ENCODE data around the gene TUBGCP2. TPM values are rescaled to one million over a fixed set of nuclear protein-coding genes. Genes with fewer than 3 reads are reported as not detected.

Gene TUBGCP2
- polyA plus RNA-seq, 3 donors: 25.9 to 78.6 (median 39.3) TPM

DNA sequence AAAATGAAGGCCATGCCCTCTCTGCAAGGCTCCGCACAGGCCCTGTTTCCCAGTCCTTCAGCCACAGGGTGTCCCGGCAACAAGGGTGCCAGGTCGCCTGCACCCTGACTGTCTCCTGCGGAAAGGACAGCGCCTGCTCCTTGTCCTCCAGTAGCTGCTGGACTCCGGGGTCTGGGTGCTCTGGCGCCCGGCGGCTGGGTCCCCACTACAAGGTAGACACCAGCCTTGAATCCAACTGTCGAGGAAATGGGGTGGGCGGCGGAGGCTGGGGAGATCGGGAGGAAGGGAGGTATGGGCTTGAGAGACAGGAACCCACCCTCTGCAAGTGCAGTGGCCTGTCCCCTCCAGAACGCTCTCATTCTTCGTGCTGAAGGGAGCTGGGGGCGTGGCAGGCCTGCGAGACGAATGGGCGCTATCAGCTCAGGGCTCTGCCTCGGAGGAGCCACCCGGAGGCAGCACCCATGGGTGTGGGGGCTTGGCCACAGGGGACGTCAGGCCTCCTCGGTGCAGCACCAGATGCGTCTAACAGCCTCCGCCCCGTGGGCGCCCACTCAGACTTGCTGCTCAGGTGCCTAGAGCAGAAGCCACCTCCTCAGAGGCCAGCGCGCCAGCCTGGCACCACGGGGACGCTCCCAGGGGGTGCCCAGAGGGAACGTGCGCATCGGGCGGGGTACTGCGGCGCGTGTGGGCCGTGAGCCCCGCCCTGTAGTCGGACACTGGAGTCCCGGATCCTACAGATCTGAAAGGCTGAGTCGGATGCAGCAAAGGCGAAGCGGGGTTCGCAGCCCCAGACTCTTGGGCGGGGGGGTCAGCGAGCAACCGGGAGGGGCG lies 47.6 kb downstream of the TUBGCP2 start:
- no peaks in the 10 kb centered on the region for H3K79me2 ChIP-seq (ENCODE audit: insufficient read depth, low read length)
- H3K27me3 Mint-ChIP-seq (ENCODE audit: low read depth in 3 of 3): peaks cover 0 to 7% (median 2%) of the 10 kb centered on the region in 3 donors
- peak overlapping the region; percentile 77 to 91 for H3K27ac ChIP-seq (ENCODE audit: low read depth in 1 of 2, low read length in 2 of 2)
- no peaks in the 10 kb centered on the region for H3K27me3 ChIP-seq (ENCODE audit: control insufficient read depth in 2 of 2, insufficient read depth in 2 of 2, low read length in 2 of 2)
- peaks cover 86 to 93% of the 10 kb centered on the region in 2 donors for H3K4me1 ChIP-seq (ENCODE audit: control insufficient read depth in 1 of 2, insufficient read depth in 2 of 2, low read length in 2 of 2)
- H3K9me3 Mint-ChIP-seq: no peaks in the 10 kb centered on the region
- H3K27ac Mint-ChIP-seq: peak overlapping the region; percentile 91 to 99 (median 98)
- H3K4me1 Mint-ChIP-seq: peaks cover 81% of the 10 kb centered on the region
- H4K20me1 ChIP-seq (ENCODE audit: insufficient read depth, low read length): peaks cover 3% of the 10 kb centered on the region
- intact Hi-C loops (cut with micrococcal nuclease): loop anchor here in 1 of 2 donors (5.0 kb wide), 1 partner anchor 46 kb away; the partner anchor contains the start of genes TUBGCP2 and ZNF511
- H3K4me3 ChIP-seq (replicated peaks in 1 of 3; ENCODE audit: low read depth in 2 of 3, low read length in 3 of 3): peak overlapping the region; percentile 33 to 79 (median 40)
- TF ChIP-seq CTCF (IDR thresholded peaks at IDR 0.05): no peak
- H2AFZ ChIP-seq (ENCODE audit: insufficient read depth, low read depth, low read length, poor library complexity, severe bottlenecking): peak overlapping the region; percentile 57
- peak overlapping the region; percentile 73 to 75 for H3K4me3 Mint-ChIP-seq
- peaks cover 21 to 32% of the 10 kb centered on the region in 2 donors for H3K36me3 Mint-ChIP-seq
- DNase-seq: peak; percentile 58 to 77 (median 59)
- H3K9me3 ChIP-seq (replicated peaks in 1 of 2; ENCODE audit: control insufficient read depth in 1 of 2, insufficient read depth in 1 of 2, low read length in 2 of 2): no peaks in the 10 kb centered on the region
- H3K4me2 ChIP-seq (replicated peaks; ENCODE audit: extremely low read depth, low read length, poor library complexity, severe bottlenecking): peak overlapping the region; percentile 79
- H3K9ac ChIP-seq (ENCODE audit: insufficient read depth, low read length, poor library complexity, severe bottlenecking): peak overlapping the region; percentile 82
- WGBS (ENCODE audit: insufficient coverage): 13% methylated on average over 39 of the region's 50 CpGs
- H3K36me3 ChIP-seq (replicated peaks in 1 of 2; ENCODE audit: control insufficient read depth in 1 of 2, insufficient read depth in 2 of 2, low read length in 2 of 2): peaks cover 11 to 22% of the 10 kb centered on the region in 2 donors

GRCh38 chr10:133259602-133259989 lies 49.1 kb downstream of the TUBGCP2 start:
- Histone ChIP-seq H3K9me3 (replicated peaks in 1 of 2; ENCODE audit: control insufficient read depth in 1 of 2, insufficient read depth in 1 of 2, low read length in 2 of 2) (no peaks in the 10 kb centered on the region), H3K36me3 (replicated peaks in 1 of 2; ENCODE audit: control insufficient read depth in 1 of 2, insufficient read depth in 2 of 2, low read length in 2 of 2) (peaks cover 9 to 15% of the 10 kb centered on the region in 2 donors), H3K4me2 (replicated peaks; ENCODE audit: extremely low read depth, low read length, poor library complexity, severe bottlenecking) (peak overlapping the region; percentile 69), H3K4me1 (ENCODE audit: control insufficient read depth in 1 of 2, insufficient read depth in 2 of 2, low read length in 2 of 2) (peaks cover 74 to 86% of the 10 kb centered on the region in 2 donors), H3K27me3 (ENCODE audit: control insufficient read depth in 2 of 2, insufficient read depth in 2 of 2, low read length in 2 of 2) (no peaks in the 10 kb centered on the region), H3K27ac (ENCODE audit: low read depth in 1 of 2, low read length in 2 of 2) (peak overlapping the region; percentile 94 to 97), H3K4me3 (replicated peaks in 1 of 3; ENCODE audit: low read depth in 2 of 3, low read length in 3 of 3) (peak overlapping the region in 1 of 3 experiments; percentile 79), H4K20me1 (ENCODE audit: insufficient read depth, low read length) (no peaks in the 10 kb centered on the region), H3K79me2 (ENCODE audit: insufficient read depth, low read length) (no peaks in the 10 kb centered on the region), H2AFZ (ENCODE audit: insufficient read depth, low read depth, low read length, poor library complexity, severe bottlenecking) (no peak overlapping the region), H3K9ac (ENCODE audit: insufficient read depth, low read length, poor library complexity, severe bottlenecking) (peak overlapping the region; percentile 78)
- intact Hi-C loops (cut with micrococcal nuclease): loop anchor here (1.0 to 10.0 kb wide), 6 partner anchors 19 to 247 kb away; partner anchors contain the start of genes TUBGCP2 (in 1 of the 2) and ZNF511 (in 1 of the 2)
- no peak for DNase-seq
- WGBS (ENCODE audit: insufficient coverage): 14% methylated on average over 12 of the region's 12 CpGs
- Mint-ChIP-seq H3K9me3 (no peaks in the 10 kb centered on the region), H3K27ac (peak overlapping the region; percentile 96 to 99 (median 98)), H3K4me3 (peak overlapping the region; percentile 59 to 76), H3K36me3 (peaks cover 14 to 24% of the 10 kb centered on the region in 2 donors), H3K4me1 (peaks cover 72% of the 10 kb centered on the region), H3K27me3 (ENCODE audit: low read depth in 3 of 3) (peaks cover 0 to 6% (median 2%) of the 10 kb centered on the region in 3 donors)
- no peak for TF ChIP-seq CTCF (IDR thresholded peaks at IDR 0.05)

Measured in CD14-positive monocyte (primary cell).